Ecto neural progenitor cell (in vitro differentiated cells): Measurements from ENCODE around the gene CCDC18.
"Not testable (repeated sequence)": the region's sequence is repeated elsewhere in the genome, so short reads cannot be mapped to it uniquely, and the experiment has no call there.

Source experiments
- DNase-seq: peaks from one replicate; pipeline ENCODE4 v3.0.0-alpha.2; 2018; ENCODE audit warnings: low spot score

The CCDC18 gene, protein sequence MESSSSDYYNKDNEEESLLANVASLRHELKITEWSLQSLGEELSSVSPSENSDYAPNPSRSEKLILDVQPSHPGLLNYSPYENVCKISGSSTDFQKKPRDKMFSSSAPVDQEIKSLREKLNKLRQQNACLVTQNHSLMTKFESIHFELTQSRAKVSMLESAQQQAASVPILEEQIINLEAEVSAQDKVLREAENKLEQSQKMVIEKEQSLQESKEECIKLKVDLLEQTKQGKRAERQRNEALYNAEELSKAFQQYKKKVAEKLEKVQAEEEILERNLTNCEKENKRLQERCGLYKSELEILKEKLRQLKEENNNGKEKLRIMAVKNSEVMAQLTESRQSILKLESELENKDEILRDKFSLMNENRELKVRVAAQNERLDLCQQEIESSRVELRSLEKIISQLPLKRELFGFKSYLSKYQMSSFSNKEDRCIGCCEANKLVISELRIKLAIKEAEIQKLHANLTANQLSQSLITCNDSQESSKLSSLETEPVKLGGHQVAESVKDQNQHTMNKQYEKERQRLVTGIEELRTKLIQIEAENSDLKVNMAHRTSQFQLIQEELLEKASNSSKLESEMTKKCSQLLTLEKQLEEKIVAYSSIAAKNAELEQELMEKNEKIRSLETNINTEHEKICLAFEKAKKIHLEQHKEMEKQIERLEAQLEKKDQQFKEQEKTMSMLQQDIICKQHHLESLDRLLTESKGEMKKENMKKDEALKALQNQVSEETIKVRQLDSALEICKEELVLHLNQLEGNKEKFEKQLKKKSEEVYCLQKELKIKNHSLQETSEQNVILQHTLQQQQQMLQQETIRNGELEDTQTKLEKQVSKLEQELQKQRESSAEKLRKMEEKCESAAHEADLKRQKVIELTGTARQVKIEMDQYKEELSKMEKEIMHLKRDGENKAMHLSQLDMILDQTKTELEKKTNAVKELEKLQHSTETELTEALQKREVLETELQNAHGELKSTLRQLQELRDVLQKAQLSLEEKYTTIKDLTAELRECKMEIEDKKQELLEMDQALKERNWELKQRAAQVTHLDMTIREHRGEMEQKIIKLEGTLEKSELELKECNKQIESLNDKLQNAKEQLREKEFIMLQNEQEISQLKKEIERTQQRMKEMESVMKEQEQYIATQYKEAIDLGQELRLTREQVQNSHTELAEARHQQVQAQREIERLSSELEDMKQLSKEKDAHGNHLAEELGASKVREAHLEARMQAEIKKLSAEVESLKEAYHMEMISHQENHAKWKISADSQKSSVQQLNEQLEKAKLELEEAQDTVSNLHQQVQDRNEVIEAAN (N-terminal part only)

DNA sequence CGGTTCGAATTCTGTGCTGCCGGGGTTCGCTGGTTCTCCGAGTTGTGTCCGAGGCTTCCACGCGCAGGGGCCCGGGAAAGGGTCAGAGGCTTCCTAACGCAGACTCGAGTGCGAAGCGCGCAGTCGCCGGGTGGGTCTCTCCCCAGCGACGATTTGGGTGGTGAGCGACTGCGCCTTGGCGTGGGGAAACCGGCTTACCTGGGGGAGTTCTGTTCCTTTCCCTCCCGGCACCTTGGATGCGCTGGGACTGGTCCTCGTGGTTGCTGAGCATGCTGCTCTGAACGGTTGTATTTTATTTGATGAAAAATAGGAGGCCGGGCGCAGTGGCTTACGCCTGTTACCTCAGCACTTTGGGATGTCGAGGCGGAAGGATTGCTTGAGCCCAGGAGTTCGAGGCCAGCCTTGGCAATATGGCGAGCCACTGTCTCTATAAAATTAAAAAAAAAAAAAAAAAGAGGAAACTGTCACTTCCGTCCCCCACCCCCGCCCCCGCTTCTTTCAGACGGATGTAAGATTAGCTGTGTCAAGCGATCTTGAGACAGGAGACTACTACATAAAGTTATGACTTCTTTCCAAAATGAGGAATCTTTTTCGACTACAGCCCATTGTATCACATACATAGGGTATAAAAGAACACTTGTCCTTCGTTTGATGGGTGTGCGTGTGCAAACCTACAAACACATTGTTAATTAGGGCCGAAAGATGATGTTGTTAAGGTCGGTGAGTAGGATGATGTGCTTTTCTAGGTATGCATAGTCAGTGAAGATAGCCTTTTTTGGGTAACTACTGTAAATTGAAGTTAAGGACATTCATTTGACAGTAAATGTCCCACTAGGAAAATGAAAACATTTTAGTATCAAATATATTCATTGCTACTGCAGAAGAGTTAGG is at the start of gene CCDC18:
TSS of gene CCDC18 (plus strand) at position 2 of the 891 bp plus-strand sequence. CDS start 2,638 bp downstream, outside the sequence.
- no peak for DNase-seq

DNA sequence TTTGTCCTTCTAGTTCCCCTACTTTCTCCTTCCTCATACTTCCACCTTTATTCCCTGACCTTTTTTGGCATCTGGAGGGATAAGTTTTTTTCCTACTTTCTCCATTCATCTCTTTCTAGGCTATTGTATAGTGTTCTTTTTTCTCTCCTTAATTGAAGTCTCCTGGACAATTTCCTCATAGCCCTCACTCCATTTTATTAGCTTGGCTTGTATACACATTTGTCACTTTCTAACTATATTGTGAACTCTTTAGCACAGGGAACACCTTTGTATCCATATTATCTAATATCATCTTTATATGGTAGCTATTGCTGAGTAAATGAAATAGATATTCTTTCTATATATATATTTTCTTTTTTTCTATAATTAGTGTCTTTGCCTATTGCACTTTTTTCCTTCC is 47.9 kb upstream of the CCDC18 start:
- no peak for DNase-seq

DNA sequence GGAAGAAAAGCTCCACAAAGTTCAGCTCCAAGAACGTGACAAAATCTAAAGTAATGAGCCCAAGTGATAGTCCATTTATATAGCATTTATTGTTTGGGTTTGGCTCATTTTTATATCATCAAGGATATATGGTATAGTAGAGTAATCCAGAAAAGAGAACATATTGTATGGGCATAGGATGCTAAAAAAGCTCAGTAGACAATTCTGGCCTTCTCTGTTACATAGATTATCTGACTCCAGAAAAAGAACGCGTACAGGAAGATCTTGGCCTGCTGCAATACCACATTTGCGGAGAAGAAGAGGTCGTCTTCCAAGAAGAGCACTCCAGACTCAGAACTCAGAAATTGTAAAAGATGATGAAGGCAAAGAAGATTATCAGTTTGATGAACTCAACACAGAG is 44.1 kb upstream of the CCDC18 start:
- DNase-seq = no peak

DNA sequence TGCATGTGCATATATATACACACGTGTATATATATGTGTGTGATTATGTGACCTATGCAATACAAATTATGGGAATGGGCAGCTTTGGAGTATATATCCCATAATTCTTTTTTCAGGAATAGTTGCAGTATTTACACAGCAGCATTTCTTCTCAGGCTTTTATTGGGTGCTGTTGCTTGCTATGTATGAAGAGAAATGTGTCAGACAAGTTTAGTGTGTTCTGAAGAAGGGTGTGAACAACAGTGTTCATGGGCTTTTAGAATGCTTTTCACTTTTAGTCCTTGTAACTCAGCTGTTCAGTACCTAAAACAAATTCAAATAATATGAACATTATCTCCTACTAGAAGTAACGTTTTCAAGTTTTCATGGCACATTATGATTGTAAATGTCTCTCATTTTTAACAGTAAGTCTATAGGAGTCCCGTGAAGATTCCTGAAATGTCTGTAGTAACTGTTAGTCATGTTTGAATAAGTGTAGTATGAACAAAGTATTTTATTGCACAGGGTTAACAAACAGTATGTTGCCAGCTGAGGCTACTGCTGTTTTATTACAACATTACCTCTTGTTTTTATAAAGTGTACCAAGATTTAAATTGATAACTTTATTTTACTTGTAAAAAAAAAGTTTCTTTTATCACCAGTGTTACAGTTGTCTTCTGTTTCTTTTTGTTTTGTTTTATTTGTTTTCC is 42.8 kb upstream of the CCDC18 start:
- no peak for DNase-seq

DNA sequence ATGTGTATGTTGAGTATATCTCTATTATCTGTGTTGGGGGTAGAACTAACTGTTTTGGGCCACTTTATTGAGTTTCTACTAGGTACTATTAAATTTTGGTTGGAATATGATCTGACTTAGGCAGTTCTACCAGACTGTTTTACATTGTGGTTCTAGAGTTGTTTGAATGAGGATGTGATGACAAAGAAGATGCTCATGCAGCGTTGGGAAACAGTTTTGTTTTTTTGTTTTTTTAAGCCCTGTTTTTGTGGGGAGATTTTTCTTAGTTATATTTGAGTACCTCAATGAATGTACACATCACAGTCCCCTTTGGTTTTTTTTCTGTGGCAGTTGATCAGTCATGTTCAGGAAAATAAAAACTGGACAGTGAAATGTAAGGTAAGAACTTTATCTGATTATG is 40.4 kb upstream of the CCDC18 start:
- DNase-seq = no peak

DNA sequence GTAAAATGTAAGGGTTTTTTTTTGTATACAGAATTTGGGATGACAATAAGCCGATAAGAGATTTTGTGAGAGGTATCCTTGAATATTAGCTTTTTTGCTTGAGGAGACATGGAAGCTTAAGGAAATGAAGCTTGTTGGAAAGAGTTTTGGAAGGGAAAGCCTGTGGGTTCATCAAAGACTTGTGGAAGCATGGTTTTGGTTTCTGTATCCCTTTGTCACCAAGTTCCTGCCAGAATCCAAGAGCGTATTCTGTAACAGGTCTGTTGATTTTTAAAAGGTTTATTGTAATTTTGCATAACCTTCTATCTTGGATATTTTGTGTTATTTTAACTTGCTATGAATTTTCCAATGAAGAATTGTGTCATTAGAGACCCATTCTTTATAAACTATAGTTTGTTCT is 38.4 kb upstream of the CCDC18 start:
- no peak for DNase-seq

DNA sequence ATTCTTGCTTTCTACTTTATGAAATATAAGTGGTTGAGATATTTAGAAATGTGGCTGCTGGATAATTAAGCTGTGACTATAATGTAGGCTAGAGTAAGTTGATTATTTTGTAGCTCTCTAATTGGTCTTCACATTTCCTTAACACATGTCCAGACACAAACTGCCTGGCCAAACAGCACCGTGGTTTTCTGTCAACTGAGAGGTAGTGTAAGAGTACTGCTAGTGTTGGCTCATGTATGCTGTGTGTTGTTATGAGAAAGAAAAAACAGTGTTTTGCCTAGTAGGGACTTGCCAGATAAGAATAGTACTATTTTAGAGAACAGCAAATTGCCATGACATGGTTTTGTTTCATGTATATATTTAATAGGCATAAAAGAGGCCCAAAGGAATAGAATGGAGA is 37.4 kb upstream of the CCDC18 start:
- no peak for DNase-seq

DNA sequence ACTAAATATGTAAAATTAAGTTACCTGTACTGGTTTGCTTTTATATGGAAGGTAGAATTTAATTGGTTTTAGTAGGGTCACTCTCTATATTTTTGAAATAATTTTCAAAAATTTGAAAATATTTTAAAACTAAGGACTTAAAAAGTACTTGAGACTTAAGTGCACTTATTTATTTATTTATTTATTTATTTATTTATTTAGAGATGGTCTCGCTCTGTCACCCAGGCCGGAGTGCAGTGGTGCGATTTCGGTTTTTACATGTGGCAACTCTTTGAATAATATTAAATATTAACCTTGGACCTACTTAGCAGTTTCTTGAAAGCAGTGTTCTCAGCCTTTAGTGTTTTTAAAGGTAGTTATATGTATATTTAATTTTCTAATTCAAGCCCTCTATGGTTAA is 36.8 kb upstream of the CCDC18 start:
- DNase-seq = no peak

DNA sequence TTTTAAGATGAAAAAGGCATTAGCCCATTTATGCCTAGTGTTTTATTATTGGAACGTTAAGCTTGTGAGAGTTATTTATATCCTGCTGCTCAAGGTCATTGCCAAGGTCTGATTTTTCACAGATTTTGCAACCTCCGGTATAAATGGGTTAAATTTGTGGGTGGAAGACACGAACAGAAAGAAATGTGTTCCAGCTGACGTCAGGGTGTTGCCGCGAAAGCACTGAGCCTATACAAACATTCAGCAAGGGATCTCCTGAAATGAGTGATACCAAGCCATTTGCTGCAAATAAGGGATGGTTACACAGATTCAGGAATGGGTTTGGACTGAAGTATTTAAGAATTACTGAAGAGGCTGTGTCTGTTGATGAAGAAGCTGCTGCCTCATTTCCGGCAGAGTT is 32.5 kb upstream of the CCDC18 start:
- DNase-seq = no peak

DNA sequence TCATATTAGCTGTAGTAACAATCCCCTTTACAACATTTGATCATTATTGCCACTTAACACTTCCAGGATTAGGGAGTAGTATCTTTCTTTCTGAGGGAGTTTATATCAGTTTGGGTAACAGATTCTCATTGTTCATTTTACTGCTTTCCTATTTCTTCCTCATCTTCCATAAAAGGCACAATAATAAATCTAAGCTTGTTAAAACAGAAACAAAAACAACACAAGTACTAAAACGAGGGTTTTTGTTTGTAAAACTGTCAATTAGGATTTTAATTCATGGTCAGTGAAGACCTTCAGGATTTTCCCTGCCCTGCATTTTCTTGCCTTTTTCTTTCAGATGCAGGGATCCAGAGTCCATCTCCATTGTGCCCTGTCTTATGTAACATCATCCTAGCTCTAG is 29.8 kb upstream of the CCDC18 start:
- DNase-seq = no peak

DNA sequence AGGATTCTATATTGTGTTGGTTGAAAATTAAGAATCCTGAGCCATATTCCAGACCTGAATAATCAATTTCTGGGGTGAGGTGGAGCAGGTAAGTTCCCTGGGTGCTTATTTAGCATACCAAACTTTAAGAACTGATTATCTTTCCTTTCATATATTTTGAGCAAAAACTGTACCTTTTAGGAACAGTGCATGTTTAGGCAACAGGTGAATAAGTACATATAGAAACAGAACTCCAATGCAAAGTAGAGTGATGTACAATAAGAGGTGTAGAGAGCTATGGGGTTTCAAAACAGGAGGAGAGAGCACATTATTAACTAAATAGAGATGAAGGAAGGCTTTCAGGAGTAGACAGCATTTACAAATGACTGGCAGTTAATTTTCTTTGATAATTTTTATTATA is 29.1 kb upstream of the CCDC18 start:
- DNase-seq = no peak

DNA sequence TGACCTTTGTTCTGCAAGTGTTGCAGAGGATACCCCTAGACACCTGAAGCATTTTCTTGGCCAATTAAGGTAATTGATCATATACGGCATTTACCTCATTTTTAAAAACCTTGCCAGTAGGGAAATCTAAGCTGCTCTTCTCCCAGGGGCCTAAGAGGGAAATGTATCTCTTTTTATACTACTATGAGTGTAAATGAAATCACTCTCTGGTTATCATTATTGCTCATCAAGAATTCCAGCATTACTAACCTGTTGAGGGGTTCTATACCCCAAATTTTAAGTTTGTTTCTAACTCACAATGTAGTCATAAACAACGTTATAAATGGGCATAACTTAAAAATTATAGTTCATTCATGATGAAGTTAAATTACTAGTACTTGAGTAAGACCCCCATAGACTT is 27.7 kb upstream of the CCDC18 start:
- DNase-seq = no peak

DNA sequence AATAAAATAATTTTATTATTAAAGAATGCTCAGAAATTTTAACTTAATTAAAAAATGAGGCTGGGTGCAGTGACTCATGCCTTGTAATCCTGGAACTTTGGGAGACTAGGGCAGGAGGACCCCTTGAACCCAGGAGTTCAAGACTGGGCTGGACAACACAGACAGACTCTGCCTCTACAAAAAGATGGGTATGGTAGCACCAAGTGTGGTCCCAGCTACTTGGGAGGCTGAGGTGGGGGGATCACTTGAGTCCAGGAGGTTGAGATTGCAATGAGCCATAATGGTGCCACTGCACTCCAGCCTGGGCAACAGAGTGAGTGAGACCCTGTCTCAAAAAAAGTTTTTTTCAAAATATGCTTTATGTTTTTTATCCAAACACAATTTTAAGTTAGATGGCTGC is 25.6 kb upstream of the CCDC18 start:
- DNase-seq = no peak

DNA sequence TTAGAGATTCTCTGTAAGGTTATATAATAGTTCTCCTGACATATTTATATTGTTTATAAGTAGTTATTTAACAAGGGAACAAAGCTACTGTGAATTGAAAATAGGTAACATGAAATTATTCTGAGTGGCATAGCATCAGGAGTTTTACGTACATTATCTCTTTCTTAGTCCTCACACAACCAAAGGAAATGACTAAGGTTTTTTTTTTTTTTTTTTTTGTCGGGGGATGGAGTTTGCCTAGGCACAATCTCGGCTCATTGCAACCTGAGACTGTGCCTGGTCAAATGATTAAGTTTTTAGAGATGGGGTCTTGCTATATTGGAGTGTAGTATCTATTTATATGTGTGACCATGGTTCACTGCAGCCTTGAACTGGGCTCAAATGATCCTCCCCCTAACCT is 25.2 kb upstream of the CCDC18 start:
- no peak for DNase-seq

DNA sequence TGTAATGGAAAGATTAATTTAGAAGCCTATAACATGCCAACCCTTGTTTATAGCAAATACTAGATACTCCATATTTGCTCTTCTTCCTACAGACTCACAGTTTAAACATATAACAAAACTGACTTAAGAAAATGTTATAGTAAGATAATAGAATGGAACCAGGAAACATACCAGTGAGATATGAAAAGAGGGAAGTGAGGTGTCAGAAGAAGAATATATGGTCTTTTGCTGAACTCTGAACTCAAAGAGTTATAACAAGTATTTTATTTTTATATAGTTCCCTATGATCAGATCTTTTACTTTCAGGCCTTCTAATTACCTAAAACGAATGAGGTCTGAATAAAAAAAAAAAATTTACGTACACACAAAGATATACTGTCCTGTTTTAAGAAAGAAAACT is 21.2 kb upstream of the CCDC18 start:
- DNase-seq = no peak

DNA sequence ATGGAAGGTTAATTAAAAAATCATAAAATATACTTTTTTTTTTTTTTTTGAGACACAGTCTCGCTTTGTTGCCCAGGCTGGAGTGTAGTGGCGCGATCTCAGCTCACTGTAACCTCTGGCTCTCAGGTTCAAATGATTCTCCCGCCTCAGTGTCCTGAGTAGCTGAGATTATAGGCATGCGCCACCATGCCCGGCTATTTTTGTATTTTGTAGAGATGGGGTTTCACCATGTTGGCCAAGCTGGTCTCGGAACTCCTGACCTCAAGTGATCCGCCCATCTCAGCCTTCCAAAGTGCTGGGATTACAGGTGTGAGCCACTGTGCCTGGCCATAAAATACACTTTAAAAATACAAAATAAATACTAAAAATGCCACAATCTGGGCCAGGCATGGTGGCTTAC is 17.2 kb upstream of the CCDC18 start:
- not testable (repeated sequence) for DNase-seq

DNA sequence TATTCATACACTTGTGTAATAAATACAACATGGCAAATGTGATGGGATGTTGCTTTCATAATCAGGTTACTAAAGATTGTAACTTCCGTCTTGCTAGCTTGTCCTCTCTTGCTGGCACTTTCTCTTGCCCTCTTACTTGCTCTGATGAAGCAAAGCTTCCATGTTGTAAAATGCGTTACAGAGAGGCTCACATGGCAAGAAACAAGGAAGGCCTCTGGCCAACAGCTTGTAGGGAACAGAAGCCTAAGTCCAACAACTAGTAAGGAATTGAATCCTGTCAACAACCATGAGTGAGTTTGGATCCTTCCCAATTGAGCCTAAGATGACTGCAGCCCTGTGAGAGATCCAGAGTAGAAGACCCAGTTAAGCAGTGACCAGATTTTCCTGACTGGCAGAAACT is 15.7 kb upstream of the CCDC18 start:
- no peak for DNase-seq

DNA sequence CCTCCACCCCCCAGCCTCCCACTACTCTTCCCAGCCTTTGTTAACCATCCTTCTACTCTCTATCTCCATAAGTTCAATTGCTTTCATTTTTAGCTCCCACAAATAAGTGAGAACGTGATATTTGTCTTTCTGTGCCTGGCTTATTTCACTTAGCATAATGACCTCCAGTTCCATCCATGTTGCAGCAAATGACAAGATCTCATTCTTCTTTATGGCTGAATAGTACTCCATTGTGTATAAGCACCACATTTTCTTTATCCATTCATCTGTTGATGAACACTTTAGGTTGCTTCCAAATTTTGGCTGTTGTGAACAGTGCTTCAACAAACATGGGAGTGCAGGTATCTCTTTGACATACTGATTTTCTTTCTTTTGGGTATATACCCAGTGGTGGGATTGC is 14.6 kb upstream of the CCDC18 start:
- not testable (repeated sequence) for DNase-seq

DNA sequence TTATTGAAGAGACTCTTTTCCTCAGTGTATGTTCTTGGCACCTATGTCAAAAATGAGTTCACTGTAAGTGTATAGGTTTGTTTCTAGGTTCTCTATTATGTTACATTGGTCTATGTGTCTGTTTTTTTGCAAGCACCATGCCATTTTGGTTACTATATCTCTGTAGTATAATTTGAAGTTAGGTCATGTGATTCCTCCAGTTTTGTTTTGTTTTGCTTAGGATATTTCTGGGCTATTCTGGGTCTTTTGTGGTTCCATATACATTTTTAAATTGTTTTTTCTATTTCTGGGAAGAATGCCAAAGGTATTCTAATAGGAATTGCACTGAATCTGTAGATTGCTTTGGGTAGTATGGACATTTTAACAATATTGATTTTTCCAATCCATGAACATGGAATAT is 13.5 kb upstream of the CCDC18 start:
- DNase-seq = no peak

DNA sequence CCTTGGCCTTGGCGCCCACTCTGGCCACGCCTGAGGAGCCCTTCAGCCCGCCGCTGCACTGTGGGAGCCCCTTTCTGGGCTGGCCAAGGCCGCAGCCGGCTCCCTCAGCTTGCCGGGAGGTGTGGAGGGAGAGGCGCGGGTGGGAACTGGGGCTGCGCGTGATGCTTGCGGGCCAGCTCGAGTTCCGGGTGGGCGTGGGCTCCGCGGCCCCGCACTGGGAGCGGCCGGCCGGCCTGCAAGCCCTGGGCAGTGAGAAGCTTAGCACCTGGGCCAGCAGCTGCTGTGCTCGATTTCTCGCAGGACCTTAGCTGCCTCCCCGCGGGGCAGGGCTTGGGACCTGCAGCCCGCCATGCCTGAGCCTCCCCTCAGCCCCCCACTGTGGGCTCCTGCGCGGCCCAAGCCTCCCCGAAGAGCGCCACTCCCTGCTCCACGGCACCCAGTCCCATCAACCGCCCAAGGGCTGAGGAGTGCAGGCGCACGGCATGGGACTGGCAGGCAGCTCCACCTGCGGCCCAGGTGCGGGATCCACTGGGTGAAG is 10.3 kb upstream of the CCDC18 start:
- not testable (repeated sequence) for DNase-seq
